PC-9 (cell line): ENCODE measurements around the gene GARNL3. TPM values are rescaled to one million over a fixed set of nuclear protein-coding genes. Genes with fewer than 3 reads are reported as not detected.

ENCODE experiments used
- BruUV-seq: library from RNA; stranded (reverse); fragments of 400-500 nt; replicated peaks from 2 replicates; lab custom pipeline; 2021; lab: Mats Ljungman, UMichigan
- CTCF ChIA-PET: fragments of 300-600 bp; sonication (Branson Sonifier 250); formaldehyde crosslinking; loops from one replicate; lab custom pipeline; 2022; ENCODE audit warnings: antibody characterized with exemption; lab: Charles Lee
- POLR2A ChIA-PET: fragments of 300-600 bp; sonication (Branson Sonifier 250); formaldehyde crosslinking; loops from one replicate; lab custom pipeline; 2022; ENCODE audit warnings: antibody characterized with exemption; ENCODE audit not compliant: unreplicated experiment; lab: Charles Lee
- DNase-seq, 2 experiments: peaks; one replicate each; pipeline versions ENCODE4 v3.0.0 to v3.0.0-alpha.2; 2015 to 2022; ENCODE audit warnings: mixed read lengths in 1 of 2
- H2AFZ ChIP-seq: fragments of 200-600 bp; sonication (generic); 2 replicates; pipeline ENCODE4 v1.8.1; 2017; ENCODE audit warnings: antibody characterized with exemption
- H3F3A ChIP-seq: fragments of 200-600 bp; sonication (generic); 2 replicates; pipeline ENCODE4 v1.8.1; 2017; ENCODE audit warnings: antibody characterized with exemption, mild to moderate bottlenecking, low read depth; ENCODE audit not compliant: insufficient read depth
- H3K27ac ChIP-seq: fragments of 200-600 bp; sonication (generic); 2 replicates; pipeline ENCODE4 v1.6.1; 2016; ENCODE audit warnings: mixed run types
- H3K27me3 ChIP-seq: fragments of 200-600 bp; sonication (generic); 2 replicates; pipeline ENCODE4 v1.6.1; 2016; ENCODE audit warnings: low read depth, mixed run types; ENCODE audit not compliant: insufficient read depth
- H3K36me3 ChIP-seq: fragments of 200-600 bp; sonication (generic); 2 replicates; pipeline ENCODE4 v1.6.1; 2016; ENCODE audit warnings: low read depth, mixed run types
- H3K4me1 ChIP-seq: fragments of 200-600 bp; sonication (generic); replicated peaks from 2 replicates; pipeline ENCODE4 v1.6.1; 2016; ENCODE audit warnings: mixed run types; ENCODE audit not compliant: insufficient read depth
- H3K4me2 ChIP-seq: fragments of 200-600 bp; sonication (generic); 2 replicates; pipeline ENCODE4 v1.6.1; 2017; ENCODE audit warnings: mixed run types
- H3K4me3 ChIP-seq: fragments of 200-600 bp; sonication (generic); 2 replicates; pipeline ENCODE4 v1.6.1; 2016; ENCODE audit warnings: mixed run types
- H3K79me2 ChIP-seq: fragments of 200-600 bp; sonication (generic); 2 replicates; pipeline ENCODE4 v1.6.1; 2017; ENCODE audit warnings: low read depth, mixed run types
- H3K9me2 ChIP-seq: fragments of 200-600 bp; sonication (generic); 2 replicates; pipeline ENCODE4 v1.8.1; 2017; ENCODE audit warnings: mild to moderate bottlenecking; ENCODE audit not compliant: insufficient read depth
- H3K9me3 ChIP-seq: fragments of 200-600 bp; sonication (generic); 2 replicates; pipeline ENCODE4 v1.8.1; 2016; ENCODE audit warnings: low read depth; ENCODE audit not compliant: insufficient read depth
- H4K20me1 ChIP-seq: fragments of 200-600 bp; sonication (generic); 2 replicates; pipeline ENCODE4 v1.8.1; 2017; ENCODE audit not compliant: insufficient read depth
- EZH2 ChIP-seq: fragments of 200-600 bp; sonication (generic); IDR thresholded peaks from 2 replicates; pipeline ENCODE4 v1.8.0; 2017; ENCODE audit warnings: antibody characterized with exemption, low read depth
- intact Hi-C: fragments of 100-400 bp; cut with micrococcal nuclease; formaldehyde crosslinking; loops from one replicate; pipeline ENCODE4 v1.10.0; 2022; ENCODE audit not compliant: unreplicated experiment
- total RNA-seq: library from RNA; stranded (reverse); gene quantifications from 2 replicates; pipeline ENCODE4 v1.2.3, GENCODE V29; 2021
- TF ChIP-seq, protein P1 (sequence below): fragments of 200-600 bp; sonication (generic); conservative IDR thresholded peaks from 2 replicates; pipeline ENCODE4 v1.6.1; 2017; ENCODE audit warnings: mixed run types, antibody characterized with exemption, mild to moderate bottlenecking, moderate library complexity

The GARNL3 gene
- total RNA-seq, 1 experiment from 2014 or later: 10.8 TPM

DNA sequence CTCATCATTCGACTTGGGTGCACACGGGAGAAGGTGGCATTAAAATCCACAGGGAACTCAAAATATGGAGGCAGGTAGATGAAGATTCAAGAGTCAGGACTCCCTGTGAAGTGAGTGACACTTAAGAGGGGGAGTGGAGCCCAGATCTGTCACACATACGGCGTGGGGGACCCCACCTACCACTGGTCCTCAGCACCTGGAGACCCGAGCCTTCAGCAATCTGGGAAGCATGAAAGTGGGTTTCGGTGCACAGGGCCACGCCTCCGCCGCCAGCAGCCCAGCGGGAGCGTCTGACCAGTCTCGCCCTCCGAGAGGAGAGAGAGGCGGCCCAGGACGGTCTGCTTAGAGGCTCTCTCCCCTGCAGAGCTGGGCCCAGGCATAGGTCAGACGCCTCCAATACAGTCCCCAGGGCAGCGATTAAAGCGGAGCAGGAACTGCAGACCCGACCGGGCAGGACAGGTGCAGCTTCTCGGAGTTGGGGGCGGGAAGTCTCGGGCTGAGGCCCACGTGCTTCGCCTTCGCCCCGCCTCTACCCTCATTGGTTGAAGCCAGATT lies 131.8 kb downstream of the GARNL3 start:
- Histone ChIP-seq H3K9me2 (no peaks in the 10 kb centered on the region), H3K4me1 (no peaks in the 10 kb centered on the region; the same call in 1 of the 2 replicates), H3K4me3 (peak overlapping the region; percentile 61), H3K79me2 (0 out of 2 replicates have a peak, but pooled peaks cover 6% of the 10 kb centered on the region), H3K36me3 (no peaks in the 10 kb centered on the region), H3K27ac (no peak overlapping the region), H3F3A (0 out of 2 replicates have a peak, but pooled peaks cover 7% of the 10 kb centered on the region), H3K9me3 (no peaks in the 10 kb centered on the region), H4K20me1 (0 out of 2 replicates have a peak, but pooled peaks cover 4% of the 10 kb centered on the region), H2AFZ (peak overlapping the region; percentile 86), H3K27me3 (no peaks in the 10 kb centered on the region), H3K4me2 (peak overlapping the region; percentile 83)
- TSS peak; percentile 61 for BruUV-seq
- POLR2A ChIA-PET: interaction anchor here (0.5 to 1.2 kb wide), 12 partner anchors 8 to 1640 kb away, joined by 3 to 31 read pairs (median 4); partner anchors contain the start of gene MIGA2
- CTCF ChIA-PET: interaction anchor here (0.6 to 2.1 kb wide), 7 partner anchors 8 to 481 kb away, joined by 4 to 20 read pairs (median 6); partner anchors contain the start of gene RALGPS1
- TF ChIP-seq, protein P1, sequence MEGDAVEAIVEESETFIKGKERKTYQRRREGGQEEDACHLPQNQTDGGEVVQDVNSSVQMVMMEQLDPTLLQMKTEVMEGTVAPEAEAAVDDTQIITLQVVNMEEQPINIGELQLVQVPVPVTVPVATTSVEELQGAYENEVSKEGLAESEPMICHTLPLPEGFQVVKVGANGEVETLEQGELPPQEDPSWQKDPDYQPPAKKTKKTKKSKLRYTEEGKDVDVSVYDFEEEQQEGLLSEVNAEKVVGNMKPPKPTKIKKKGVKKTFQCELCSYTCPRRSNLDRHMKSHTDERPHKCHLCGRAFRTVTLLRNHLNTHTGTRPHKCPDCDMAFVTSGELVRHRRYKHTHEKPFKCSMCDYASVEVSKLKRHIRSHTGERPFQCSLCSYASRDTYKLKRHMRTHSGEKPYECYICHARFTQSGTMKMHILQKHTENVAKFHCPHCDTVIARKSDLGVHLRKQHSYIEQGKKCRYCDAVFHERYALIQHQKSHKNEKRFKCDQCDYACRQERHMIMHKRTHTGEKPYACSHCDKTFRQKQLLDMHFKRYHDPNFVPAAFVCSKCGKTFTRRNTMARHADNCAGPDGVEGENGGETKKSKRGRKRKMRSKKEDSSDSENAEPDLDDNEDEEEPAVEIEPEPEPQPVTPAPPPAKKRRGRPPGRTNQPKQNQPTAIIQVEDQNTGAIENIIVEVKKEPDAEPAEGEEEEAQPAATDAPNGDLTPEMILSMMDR: no peak
- TF ChIP-seq EZH2: no peak
- intact Hi-C loops: loop anchor here (2.0 to 10.0 kb wide), 2 partner anchors 172 to 178 kb away; no protein-coding TSS in a partner anchor
- DNase-seq: no peak

DNA sequence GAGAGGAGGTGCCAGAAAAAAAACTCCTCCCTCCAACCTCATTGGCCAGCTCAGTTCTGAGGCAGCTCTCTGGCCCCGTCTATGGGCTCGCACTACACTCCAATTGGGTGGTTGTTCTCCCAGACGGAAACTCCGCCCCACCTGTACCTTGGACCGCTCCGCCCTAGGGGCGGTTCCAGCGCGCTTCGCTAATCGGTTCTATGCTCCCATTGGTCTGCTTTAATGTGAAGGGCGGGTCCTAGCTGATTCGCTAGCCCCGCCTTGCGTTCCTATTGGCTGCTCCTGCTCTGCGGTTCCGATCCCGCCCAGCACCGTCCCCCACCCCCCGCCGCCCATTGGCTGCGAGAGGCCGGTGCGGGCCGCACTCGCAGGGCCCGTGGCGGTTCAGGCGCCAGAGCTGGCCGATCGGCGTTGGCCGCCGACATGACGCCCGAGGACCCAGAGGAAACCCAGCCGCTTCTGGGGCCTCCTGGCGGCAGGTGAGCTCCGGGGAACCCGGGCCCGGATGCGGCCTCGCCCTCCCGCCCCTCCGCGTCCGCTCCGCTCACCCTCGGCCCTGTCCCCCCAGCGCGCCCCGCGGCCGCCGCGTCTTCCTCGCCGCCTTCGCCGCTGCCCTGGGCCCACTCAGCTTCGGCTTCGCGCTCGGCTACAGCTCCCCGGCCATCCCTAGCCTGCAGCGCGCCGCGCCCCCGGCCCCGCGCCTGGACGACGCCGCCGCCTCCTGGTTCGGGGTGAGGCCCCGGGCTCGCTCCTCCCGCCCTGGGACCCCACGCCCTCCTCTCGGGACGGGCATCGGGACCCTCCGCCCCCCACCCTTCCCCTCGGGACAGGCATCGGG lies 132.5 kb downstream of the GARNL3 start, which contains the start of gene SLC2A8:
TSS of gene SLC2A8 (plus strand) at position 362 of the 838 bp plus-strand sequence. CDS start at position 424, 62 bp downstream.
- ChIA-PET CTCF (interaction anchor here (0.6 to 2.1 kb wide), 11 partner anchors 9 to 638 kb away, joined by 3 to 20 read pairs (median 5); partner anchors contain the start of gene RALGPS1), POLR2A (interaction anchor here (0.5 to 1.2 kb wide), 17 partner anchors 9 to 1639 kb away, joined by 3 to 31 read pairs (median 4); partner anchors contain the start of genes LRSAM1, MIGA2 and RPL12)
- Histone ChIP-seq H3K9me2 (no peaks in the 10 kb centered on the region), H3F3A (0 out of 2 replicates have a peak, but pooled peaks cover 7% of the 10 kb centered on the region), H3K79me2 (0 out of 2 replicates have a peak, but pooled peaks cover 6% of the 10 kb centered on the region), H3K4me1 (no peaks in the 10 kb centered on the region; the same call in 1 of the 2 replicates), H4K20me1 (0 out of 2 replicates have a peak, but pooled peaks cover 4% of the 10 kb centered on the region), H3K9me3 (no peaks in the 10 kb centered on the region), H3K36me3 (no peaks in the 10 kb centered on the region), H3K27me3 (no peaks in the 10 kb centered on the region), H2AFZ (peak within 1 kb of the TSS; percentile 86), H3K27ac (no peak within 1 kb of the TSS), H3K4me3 (peak within 1 kb of the TSS; percentile 68), H3K4me2 (peak within 1 kb of the TSS; percentile 93)
- intact Hi-C loops: loop anchor here (1.0 to 10.0 kb wide), 3 partner anchors 172 to 183 kb away; no protein-coding TSS in a partner anchor
- TF ChIP-seq, protein P1: 0 out of 2 replicates have a peak, but pooled peaks have one; percentile 12
- TF ChIP-seq EZH2: no peak
- no TSS peak for BruUV-seq
- DNase-seq: peak; percentile 98 to 100
